H9 (cell line): Measurements from ENCODE around the gene SNRNP40. TPM values are rescaled to one million over a fixed set of nuclear protein-coding genes. Genes with fewer than 3 reads are reported as not detected.

ENCODE experiments used
- DNase-seq: peaks from one replicate; pipeline ENCODE4 v3.0.0-alpha.2; 2017
- H2AFZ ChIP-seq: one replicate; pipeline ENCODE4 v1.6.1; 2013; ENCODE audit warnings: mild to moderate bottlenecking, low read length, control low read depth, moderate library complexity
- H2AK5ac ChIP-seq: 2 replicates; pipeline ENCODE4 v1.6.1; 2013; ENCODE audit warnings: low read length, control low read depth, mixed read lengths; ENCODE audit not compliant: insufficient read length
- H2BK120ac ChIP-seq: one replicate; pipeline ENCODE4 v1.6.1; 2013; ENCODE audit warnings: low read depth, mild to moderate bottlenecking, low read length, control low read depth, inconsistent platforms; ENCODE audit not compliant: poor library complexity, severe bottlenecking
- H2BK12ac ChIP-seq: 2 replicates; pipeline ENCODE4 v1.6.1; 2013; ENCODE audit warnings: low read length, control low read depth, mixed read lengths, low read depth; ENCODE audit not compliant: insufficient read length
- H2BK15ac ChIP-seq: 2 replicates; pipeline ENCODE4 v1.6.1; 2013; ENCODE audit warnings: low read depth, low read length, control low read depth
- H2BK20ac ChIP-seq: one replicate; pipeline ENCODE4 v1.6.1; 2013; ENCODE audit warnings: low read depth, mild to moderate bottlenecking, low read length, control low read depth, inconsistent platforms; ENCODE audit not compliant: poor library complexity, severe bottlenecking
- H2BK5ac ChIP-seq: 2 replicates; pipeline ENCODE4 v1.6.1; 2013; ENCODE audit warnings: low read length, control low read depth, mixed read lengths; ENCODE audit not compliant: insufficient read length
- H3K14ac ChIP-seq: 2 replicates; pipeline ENCODE4 v1.6.1; 2013; ENCODE audit warnings: low read length, control low read depth; ENCODE audit not compliant: insufficient read depth
- H3K18ac ChIP-seq: 2 replicates; pipeline ENCODE4 v1.6.1; 2013; ENCODE audit warnings: low read depth, mild to moderate bottlenecking, mixed read lengths, low read length, control low read depth; ENCODE audit not compliant: insufficient read length
- H3K23ac ChIP-seq: 2 replicates; pipeline ENCODE4 v1.6.1; 2013; ENCODE audit warnings: low read length, control low read depth, mixed read lengths, low read depth; ENCODE audit not compliant: insufficient read length
- H3K23me2 ChIP-seq: 2 replicates; pipeline ENCODE4 v1.6.1; 2013; ENCODE audit warnings: low read depth, mild to moderate bottlenecking, mixed read lengths, low read length, control low read depth; ENCODE audit not compliant: insufficient read length, poor library complexity, severe bottlenecking
- H3K27ac ChIP-seq: 2 replicates; pipeline ENCODE4 v1.5.1; 2013; ENCODE audit warnings: low read length, control low read depth, mixed read lengths, low read depth; ENCODE audit not compliant: insufficient read length
- H3K27me3 ChIP-seq: 2 replicates; pipeline ENCODE4 v1.6.1; 2013; ENCODE audit warnings: low read length, control low read depth, inconsistent platforms; ENCODE audit not compliant: insufficient read depth
- H3K4ac ChIP-seq: 2 replicates; pipeline ENCODE4 v1.6.1; 2013; ENCODE audit warnings: low read depth, mild to moderate bottlenecking, control low read depth, inconsistent platforms, low read length, moderate library complexity
- H3K4me1 ChIP-seq: 2 replicates; pipeline ENCODE4 v1.6.1; 2013; ENCODE audit warnings: low read length, control low read depth, inconsistent platforms; ENCODE audit not compliant: insufficient read depth
- H3K4me2 ChIP-seq: 2 replicates; pipeline ENCODE4 v1.6.1; 2013; ENCODE audit warnings: low read length, control low read depth, mixed read lengths; ENCODE audit not compliant: insufficient read length, insufficient read depth
- H3K56ac ChIP-seq: 2 replicates; pipeline ENCODE4 v1.6.1; 2013; ENCODE audit warnings: low read depth, mild to moderate bottlenecking, mixed read lengths, low read length, control low read depth; ENCODE audit not compliant: insufficient read length
- H3K79me1 ChIP-seq: 2 replicates; pipeline ENCODE4 v1.6.1; 2013; ENCODE audit warnings: low read depth, mild to moderate bottlenecking, moderate library complexity, low read length, control low read depth, inconsistent platforms; ENCODE audit not compliant: insufficient read depth, poor library complexity, severe bottlenecking
- H3K79me2 ChIP-seq: 2 replicates; pipeline ENCODE4 v1.6.1; 2013; ENCODE audit warnings: low read length, control low read depth, inconsistent platforms; ENCODE audit not compliant: insufficient read depth
- H3K9ac ChIP-seq: 2 replicates; pipeline ENCODE4 v1.6.1; 2013; ENCODE audit warnings: low read length, control low read depth, mixed read lengths; ENCODE audit not compliant: insufficient read length; ENCODE audit errors: extremely low read depth
- H3K9me3 ChIP-seq: one replicate; pipeline ENCODE4 v1.6.1; 2013; ENCODE audit warnings: low read depth, low read length, inconsistent platforms; ENCODE audit not compliant: control insufficient read depth
- H3T11ph ChIP-seq: one replicate; pipeline ENCODE4 v1.6.1; 2013; ENCODE audit warnings: mild to moderate bottlenecking, low read length, control low read depth, inconsistent platforms
- H4K20me1 ChIP-seq: one replicate; pipeline ENCODE4 v1.6.1; 2013; ENCODE audit not compliant: control insufficient read depth, insufficient read length, insufficient read depth
- H4K5ac ChIP-seq: 2 replicates; pipeline ENCODE4 v1.6.1; 2013; ENCODE audit warnings: low read depth, mild to moderate bottlenecking, mixed read lengths, low read length, control low read depth; ENCODE audit not compliant: insufficient read length
- H4K8ac ChIP-seq: replicated peaks from 2 replicates; pipeline ENCODE4 v1.6.1; 2013; ENCODE audit warnings: low read length, control low read depth, mixed read lengths, low read depth; ENCODE audit not compliant: insufficient read length
- H4K91ac ChIP-seq: 2 replicates; pipeline ENCODE4 v1.6.1; 2013; ENCODE audit warnings: low read depth, mild to moderate bottlenecking, moderate library complexity, mixed read lengths, low read length, control low read depth; ENCODE audit not compliant: insufficient read length
- H3K27ac Mint-ChIP-seq, 3 experiments: 2 replicates in 2 of 3; 3 replicates in 1 of 3; pipeline ENCODE4 v1.8.0; 2020 to 2021; ENCODE audit warnings: mixed read lengths in 3 of 3, mild to moderate bottlenecking in 1 of 3, moderate library complexity in 1 of 3
- H3K27me3 Mint-ChIP-seq: 2 replicates; pipeline ENCODE4 v1.8.0; 2021; ENCODE audit warnings: low read depth, mild to moderate bottlenecking, moderate library complexity, mixed read lengths
- H3K36me3 Mint-ChIP-seq, 3 experiments: 2 replicates in 2 of 3; 3 replicates in 1 of 3; pipeline ENCODE4 v1.8.0; 2020 to 2021; ENCODE audit warnings: low read depth in 3 of 3, mixed read lengths in 3 of 3; ENCODE audit not compliant: insufficient read depth in 1 of 3
- H3K4me1 Mint-ChIP-seq, 2 experiments: 2 replicates each; pipeline ENCODE4 v1.8.0; 2020; ENCODE audit warnings: mixed read lengths in 2 of 2
- H3K4me3 Mint-ChIP-seq, 2 experiments: 2 replicates in 1 of 2; 3 replicates in 1 of 2; pipeline ENCODE4 v1.8.0; 2020 to 2021; ENCODE audit warnings: mild to moderate bottlenecking in 2 of 2, mixed read lengths in 2 of 2, moderate library complexity in 1 of 2
- H3K9me3 Mint-ChIP-seq, 2 experiments: 2 replicates in 1 of 2; 3 replicates in 1 of 2; pipeline ENCODE4 v1.8.0; 2020; ENCODE audit warnings: mild to moderate bottlenecking in 2 of 2, mixed read lengths in 2 of 2, moderate library complexity in 1 of 2
- CTCF ChIP-seq: fragments of 200-600 bp; sonication (generic); conservative IDR thresholded peaks from 3 replicates; pipeline ENCODE4 v1.8.0; 2021; ENCODE audit warnings: antibody characterized with exemption, mild to moderate bottlenecking
- WGBS: extraction: QIAGEN DNeasy Blood & Tissue Kit; methylation state at CpG from one replicate; pipeline ENCODE4 v1.1.7; 2013; ENCODE audit warnings: missing lambda C conversion rate, low lambda C conversion rate, mixed read lengths; ENCODE audit not compliant: insufficient read length; ENCODE audit errors: extremely low coverage; 5-methylcytosine and 5-hydroxymethylcytosine counted together
- total RNA-seq: library from RNA; stranded (reverse); gene quantifications from 2 replicates; pipeline ENCODE4 v1.2.1, GENCODE V29; 2021

SNRNP40 gene
- total RNA-seq, 1 experiment from 2014 or later = 132 TPM

- Histone ChIP-seq H3K56ac (no peak overlapping the region), H3K9me3 (no peaks in the 10 kb centered on the region), H3K23me2 (no peaks in the 10 kb centered on the region), H3T11ph (no peak overlapping the region), H3K79me1 (no peaks in the 10 kb centered on the region), H2BK20ac (no peak overlapping the region), H3K27me3 (no peaks in the 10 kb centered on the region), H2AK5ac (no peak overlapping the region), H4K20me1 (no peaks in the 10 kb centered on the region), H2BK15ac (no peak overlapping the region), H3K27ac (no peak overlapping the region), H4K91ac (no peak overlapping the region), H3K23ac (no peak overlapping the region), H3K4me2 (no peak overlapping the region), H3K14ac (no peak overlapping the region), H3K18ac (no peak overlapping the region), H3K9ac (no peak overlapping the region), H3K4me1 (no peaks in the 10 kb centered on the region), H2BK5ac (no peak overlapping the region), H3K79me2 (no peaks in the 10 kb centered on the region), H2AFZ (no peak overlapping the region), H2BK120ac (no peak overlapping the region), H2BK12ac (no peak overlapping the region), H4K5ac (no peak overlapping the region), H3K4ac (no peak overlapping the region), H4K8ac (no peak overlapping the region)
- Mint-ChIP-seq H3K4me1 (peaks cover 0 to 3% of the 10 kb centered on the region in 2 experiments; a peak in 2 of 4 replicates), H3K4me3 (no peak overlapping the region), H3K27ac (no peak overlapping the region; a peak in 1 of 7 replicates), H3K36me3 (peaks cover 32 to 93% (median 73%) of the 10 kb centered on the region in 3 experiments), H3K27me3 (no peaks in the 10 kb centered on the region), H3K9me3 (no peaks in the 10 kb centered on the region)
- DNase-seq = no peak
- WGBS = no CpG with 5 or more reads among the region's 3 CpGs
- TF ChIP-seq CTCF = no peak
Observed at GRCh38 chr1:31261916-31262315, 34.7 kb downstream of the SNRNP40 start.
